CD14-positive monocyte (primary cell): ENCODE data around the gene POLR2L. TPM values are rescaled to one million over a fixed set of nuclear protein-coding genes. Genes with fewer than 3 reads are reported as not detected.
A peak's percentile ranks its signal among the peaks of the same experiment; 100 is the strongest.

Experiments
- DNase-seq, 3 donors: peaks; one replicate each; pipeline ENCODE4 v3.0.0-alpha.2; 2011 to 2022
- H2AFZ ChIP-seq: 2 replicates; pipeline ENCODE4 v1.6.0; 2012; ENCODE audit warnings: mild to moderate bottlenecking, low read depth, low read length, inconsistent platforms; ENCODE audit not compliant: insufficient read depth, poor library complexity, severe bottlenecking
- H3K27ac ChIP-seq, 2 donors: 1 replicate in 1 of 2; 2 replicates in 1 of 2; pipeline ENCODE4 v1.5.1; 2012 to 2013; ENCODE audit warnings: low read length in 2 of 2, control low read depth in 1 of 2, inconsistent platforms in 1 of 2, low read depth in 1 of 2, mild to moderate bottlenecking in 1 of 2
- H3K27me3 ChIP-seq, 2 donors: one replicate each; pipeline versions ENCODE4 v1.6.0 to v1.6.1; 2011 to 2013; ENCODE audit warnings: low read length in 2 of 2; ENCODE audit not compliant: control insufficient read depth in 2 of 2, insufficient read depth in 2 of 2
- H3K36me3 ChIP-seq, 2 donors: replicated peaks in 1 of 2; 1 replicate in 1 of 2; 2 replicates in 1 of 2; pipeline versions ENCODE4 v1.5.1 to v1.6.1; 2012 to 2013; ENCODE audit warnings: low read length in 2 of 2, control low read depth in 1 of 2, inconsistent platforms in 1 of 2, mild to moderate bottlenecking in 1 of 2; ENCODE audit not compliant: insufficient read depth in 2 of 2, control insufficient read depth in 1 of 2
- H3K4me1 ChIP-seq, 2 donors: 1 replicate in 1 of 2; 2 replicates in 1 of 2; pipeline versions ENCODE4 v1.5.1 to v1.6.1; 2012 to 2013; ENCODE audit warnings: low read length in 2 of 2, control low read depth in 1 of 2, inconsistent platforms in 1 of 2, mild to moderate bottlenecking in 1 of 2, moderate library complexity in 1 of 2; ENCODE audit not compliant: insufficient read depth in 2 of 2, control insufficient read depth in 1 of 2
- H3K4me2 ChIP-seq: replicated peaks from 2 replicates; pipeline ENCODE3; 2012; ENCODE audit warnings: low read length, moderate library complexity, mild to moderate bottlenecking; ENCODE audit not compliant: poor library complexity, severe bottlenecking; ENCODE audit errors: extremely low read depth
- H3K4me3 ChIP-seq, 3 experiments: fragments of 200-600 bp in 1 of 3; sonication (generic) in 1 of 3; replicated peaks in 1 of 3; 1 replicate in 2 of 3; 2 replicates in 1 of 3; pipeline ENCODE4 v1.5.1; 2011 to 2013; ENCODE audit warnings: low read length in 3 of 3, mild to moderate bottlenecking in 3 of 3, control low read depth in 2 of 3, low read depth in 2 of 3, inconsistent platforms in 1 of 3, moderate library complexity in 1 of 3
- H3K79me2 ChIP-seq: 2 replicates; pipeline ENCODE4 v1.6.0; 2012; ENCODE audit warnings: mild to moderate bottlenecking, control low read depth, inconsistent platforms, low read length, moderate library complexity; ENCODE audit not compliant: insufficient read depth
- H3K9ac ChIP-seq: 2 replicates; pipeline ENCODE4 v1.6.0; 2017; ENCODE audit warnings: low read length, mild to moderate bottlenecking; ENCODE audit not compliant: insufficient read depth, poor library complexity, severe bottlenecking
- H3K9me3 ChIP-seq, 2 donors: replicated peaks in 1 of 2; 1 replicate in 1 of 2; 2 replicates in 1 of 2; pipeline versions ENCODE4 v1.5.1 to v1.6.1; 2012 to 2013; ENCODE audit warnings: low read length in 2 of 2, control low read depth in 1 of 2; ENCODE audit not compliant: control insufficient read depth in 1 of 2, insufficient read depth in 1 of 2
- H4K20me1 ChIP-seq: 2 replicates; pipeline ENCODE4 v1.6.0; 2012; ENCODE audit warnings: mild to moderate bottlenecking, low read length, control low read depth, moderate library complexity; ENCODE audit not compliant: insufficient read depth
- H3K27ac Mint-ChIP-seq, 7 donors: one replicate each; pipeline ENCODE4 v1.8.0; 2020; ENCODE audit warnings: mild to moderate bottlenecking in 7 of 7, mixed read lengths in 7 of 7, moderate library complexity in 6 of 7, inconsistent platforms in 2 of 7
- H3K27me3 Mint-ChIP-seq, 3 donors: one replicate each; pipeline ENCODE4 v1.8.0; 2021 to 2022; ENCODE audit warnings: low read depth in 3 of 3, mild to moderate bottlenecking in 3 of 3, mixed read lengths in 3 of 3, moderate library complexity in 3 of 3, inconsistent platforms in 1 of 3
- H3K36me3 Mint-ChIP-seq, 2 donors: one replicate each; pipeline ENCODE4 v1.8.0; 2020; ENCODE audit warnings: mixed read lengths in 2 of 2, inconsistent platforms in 1 of 2, mild to moderate bottlenecking in 1 of 2
- H3K4me1 Mint-ChIP-seq: one replicate; pipeline ENCODE4 v1.8.0; 2020; ENCODE audit warnings: mild to moderate bottlenecking, mixed read lengths
- H3K4me3 Mint-ChIP-seq, 2 donors: one replicate each; pipeline ENCODE4 v1.8.0; 2020; ENCODE audit warnings: mild to moderate bottlenecking in 2 of 2, mixed read lengths in 2 of 2, moderate library complexity in 1 of 2
- H3K9me3 Mint-ChIP-seq, 7 donors: one replicate each; pipeline ENCODE4 v1.8.0; 2020 to 2022; ENCODE audit warnings: mixed read lengths in 7 of 7, mild to moderate bottlenecking in 6 of 7, moderate library complexity in 6 of 7, inconsistent platforms in 2 of 7
- CTCF ChIP-seq: fragments of 200-600 bp; IDR thresholded peaks from one replicate; pipeline ENCODE4 v1.8.0; 2022; ENCODE audit warnings: antibody characterized with exemption, mild to moderate bottlenecking
- WGBS: methylation state at CpG from one replicate; pipeline ENCODE4 v1.1.5; 2013; ENCODE audit warnings: missing lambda C conversion rate; ENCODE audit not compliant: insufficient coverage; 5-methylcytosine and 5-hydroxymethylcytosine counted together
- intact Hi-C, 2 donors: fragments of 100-400 bp; cut with micrococcal nuclease; formaldehyde crosslinking; loops; one replicate each; pipeline versions ENCODE4 v1.15.0 to v1.15.1; 2023
- polyA plus RNA-seq, 3 donors: library from polyadenylated mRNA; depleted of rRNA in 1 of 3; unstranded in 2 of 3; stranded (reverse) in 1 of 3; fragments of 300-500 nt in 2 of 3; fragments of >200 nt in 1 of 3; fragmentation: Illumina TruSeq in 2 of 3; gene quantifications; 1 replicate in 2 of 3; 2 replicates in 1 of 3; pipeline ENCODE4 v1.2.3, GENCODE V29; 2012 to 2021

The POLR2L gene
- polyA plus RNA-seq, 3 donors, result 93.9 to 133 (median 110) TPM

- WGBS, result 2% methylated on average over 45 of the region's 47 CpGs
- Histone ChIP-seq H3K9me3 (no peaks in the 10 kb centered on the region), H3K27me3 (no peaks in the 10 kb centered on the region), H3K27ac (peak overlapping the region; percentile 85 to 91), H4K20me1 (peaks cover 52% of the 10 kb centered on the region), H3K9ac (peak overlapping the region; percentile 86), H3K4me1 (peaks cover 40 to 46% of the 10 kb centered on the region in 2 donors), H3K4me3 (peak overlapping the region; percentile 71 to 97 (median 87)), H2AFZ (peak overlapping the region; percentile 50), H3K79me2 (peaks cover 53% of the 10 kb centered on the region), H3K36me3 (peaks cover 16 to 25% of the 10 kb centered on the region in 2 donors), H3K4me2 (peak overlapping the region; percentile 100)
- peaks cover 0 to 14% (median 2%) of the 10 kb centered on the region in 3 donors for H3K27me3 Mint-ChIP-seq
- no peak for TF ChIP-seq CTCF
- peaks cover 32% of the 10 kb centered on the region for H3K4me1 Mint-ChIP-seq
- DNase-seq, result peak; percentile 83 to 93 (median 88)
- peak overlapping the region; percentile 88 to 90 for H3K4me3 Mint-ChIP-seq
- intact Hi-C loops, result loop anchor here (1.0 to 2.0 kb wide), 2 partner anchors 11 to 15 kb away; partner anchors contain the start of gene RPLP2 (in 1 of the 2)
- H3K36me3 Mint-ChIP-seq, result peaks cover 21 to 34% of the 10 kb centered on the region in 2 donors
- peaks cover 0 to 1% (median 0%) of the 10 kb centered on the region in 7 donors for H3K9me3 Mint-ChIP-seq
- H3K27ac Mint-ChIP-seq, result peak overlapping the region; percentile 91 to 98 (median 97)
Observed at GRCh38 chr11:819943-820649, 22.2 kb downstream of the POLR2L start.

GRCh38 chr11:819129-819931, 23.0 kb downstream of the POLR2L start:
- Histone ChIP-seq H3K4me3 (peak overlapping the region; percentile 71 to 97 (median 87)), H3K9ac (peak overlapping the region; percentile 86), H3K27me3 (no peaks in the 10 kb centered on the region), H2AFZ (peak overlapping the region; percentile 93), H3K27ac (peak overlapping the region; percentile 85 to 91), H4K20me1 (peaks cover 44% of the 10 kb centered on the region), H3K9me3 (no peaks in the 10 kb centered on the region), H3K36me3 (peaks cover 12 to 17% of the 10 kb centered on the region in 2 donors), H3K4me1 (peaks cover 40 to 45% of the 10 kb centered on the region in 2 donors), H3K4me2 (peak overlapping the region; percentile 100), H3K79me2 (peaks cover 52% of the 10 kb centered on the region)
- peak overlapping the region; percentile 88 to 90 for H3K4me3 Mint-ChIP-seq
- peak; percentile 86 to 88 (median 87) for DNase-seq
- peak overlapping the region; percentile 91 to 98 (median 97) for H3K27ac Mint-ChIP-seq
- peaks cover 15 to 27% of the 10 kb centered on the region in 2 donors for H3K36me3 Mint-ChIP-seq
- intact Hi-C loops, result loop anchor here in 1 of 2 donors (1.0 kb wide), 1 partner anchor 10 kb away; the partner anchor contains the start of gene RPLP2
- WGBS, result under 1% methylated on average over 91 of the region's 96 CpGs
- peaks cover 30% of the 10 kb centered on the region for H3K4me1 Mint-ChIP-seq
- H3K27me3 Mint-ChIP-seq, result peaks cover 0 to 10% (median 2%) of the 10 kb centered on the region in 3 donors
- no peaks in the 10 kb centered on the region for H3K9me3 Mint-ChIP-seq
- TF ChIP-seq CTCF, result peak; percentile 34
